Choroid plexus epithelial cell (primary cell): ENCODE measurements around the gene NKAIN4.

Experiments
- DNase-seq: peaks from one replicate; pipeline ENCODE4 v3.0.0-alpha.2; 2010; ENCODE audit warnings: low read depth
- H3K4me3 ChIP-seq: 2 replicates; pipeline ENCODE4 v1.5.1; 2011; ENCODE audit warnings: low read depth, mild to moderate bottlenecking, control low read depth, low read length, moderate library complexity
- CTCF ChIP-seq: conservative IDR thresholded peaks from 2 replicates; pipeline ENCODE4 v1.5.1; 2011; ENCODE audit warnings: low read depth, mild to moderate bottlenecking, control low read depth, inconsistent platforms, low read length, moderate library complexity

Gene NKAIN4

GRCh38 chr20:63268671-63269439 lies 14.6 kb upstream of the NKAIN4 start:
- H3K4me3 ChIP-seq = no peak overlapping the region
- TF ChIP-seq CTCF = no peak
- DNase-seq = no peak

GRCh38 chr20:63268256-63268655 lies 14.0 kb upstream of the NKAIN4 start:
- no peak for DNase-seq
- no peak overlapping the region for H3K4me3 ChIP-seq
- TF ChIP-seq CTCF = no peak

GRCh38 chr20:63267691-63268090 lies 13.4 kb upstream of the NKAIN4 start:
- no peak overlapping the region for H3K4me3 ChIP-seq
- no peak for TF ChIP-seq CTCF
- no peak for DNase-seq

GRCh38 chr20:63265891-63266515 lies 11.7 kb upstream of the NKAIN4 start:
- peak; percentile 20 for DNase-seq
- H3K4me3 ChIP-seq = no peak overlapping the region
- TF ChIP-seq CTCF = no peak

- TF ChIP-seq CTCF = no peak
- H3K4me3 ChIP-seq = no peak overlapping the region
These were observed 10.3 kb upstream of the NKAIN4 start for GRCh38 chr20:63264519-63264918.

GRCh38 chr20:63264000-63264399 lies 9.7 kb upstream of the NKAIN4 start:
- no peak for DNase-seq
- no peak for TF ChIP-seq CTCF
- H3K4me3 ChIP-seq = no peak overlapping the region

More at GRCh38 chr20:63264519-63264918, 10.3 kb upstream of the NKAIN4 start:
- no peak for DNase-seq

- DNase-seq = no peak
- H3K4me3 ChIP-seq = no peak overlapping the region
- no peak for TF ChIP-seq CTCF
These were observed 8.6 kb upstream of the NKAIN4 start for GRCh38 chr20:63262836-63263235.
